PFSK-1 (cell line): ENCODE measurements around the gene ASAH2.

Experiments used
- POLR2AphosphoS5 ChIP-seq: IDR thresholded peaks from 2 replicates; pipeline ENCODE4 v1.6.1; 2012; ENCODE audit warnings: low read depth, mild to moderate bottlenecking, control low read depth, low read length, moderate library complexity
- SIN3A ChIP-seq: IDR thresholded peaks from 2 replicates; pipeline ENCODE4 v1.6.1; 2012; ENCODE audit warnings: mild to moderate bottlenecking, low read length, moderate library complexity, borderline replicate concordance; ENCODE audit not compliant: insufficient read depth
- TAF1 ChIP-seq: IDR thresholded peaks from 2 replicates; pipeline ENCODE4 v1.6.1; 2012; ENCODE audit warnings: low read length, control low read depth, borderline replicate concordance; ENCODE audit not compliant: insufficient read depth

GRCh38 chr10:50272531-50272930 lies 21.2 kb upstream of the ASAH2 start:
- TF ChIP-seq TAF1 (no peak), POLR2AphosphoS5 (no peak), SIN3A (no peak)
